Measurements from ENCODE around the gene RPL26.
"Not testable (repeated sequence)": the region's sequence is repeated elsewhere in the genome, so short reads cannot be mapped to it uniquely, and the experiment has no call there.

RPL26 gene

GRCh38 chr17:8362651-8363332, 20.2 kb downstream of the RPL26 start:
- no peak for DNase-seq

- no peak for DNase-seq
Observed at GRCh38 chr17:8360751-8361150, 22.2 kb downstream of the RPL26 start.

- DNase-seq = no peak
Observed at GRCh38 chr17:8360260-8360659, 22.7 kb downstream of the RPL26 start.

- DNase-seq = no peak
Observed at GRCh38 chr17:8359769-8360168, 23.2 kb downstream of the RPL26 start.

- DNase-seq = no peak
Observed at GRCh38 chr17:8357910-8358309, 25.1 kb downstream of the RPL26 start.

GRCh38 chr17:8354236-8354635, 28.8 kb downstream of the RPL26 start:
- DNase-seq = no peak

- DNase-seq = no peak
Observed at GRCh38 chr17:8353736-8354135, 29.3 kb downstream of the RPL26 start.

- no peak for DNase-seq
Observed at GRCh38 chr17:8350339-8350738, 32.7 kb downstream of the RPL26 start.

GRCh38 chr17:8347001-8347400, 36.0 kb downstream of the RPL26 start:
- DNase-seq = not testable (repeated sequence)

- no peak for DNase-seq
Observed at GRCh38 chr17:8345951-8346665, 36.9 kb downstream of the RPL26 start.

- no peak for DNase-seq
Observed at GRCh38 chr17:8345052-8345690, 37.8 kb downstream of the RPL26 start.

- no peak for DNase-seq
Observed at GRCh38 chr17:8341456-8341855, 41.5 kb downstream of the RPL26 start.

GRCh38 chr17:8339540-8339939, 43.5 kb downstream of the RPL26 start, which contains the start of gene ODF4:
ODF4 (plus strand) TSS chr17:8339840; CDS start chr17:8340052, 212 bp downstream.
- DNase-seq = no peak

- no peak for DNase-seq
Observed at GRCh38 chr17:8338753-8339140, 44.2 kb downstream of the RPL26 start.

GRCh38 chr17:8337802-8338752, 44.9 kb downstream of the RPL26 start:
- DNase-seq = no peak

- no peak for DNase-seq
Observed at GRCh38 chr17:8333281-8333680, 49.7 kb downstream of the RPL26 start.

- no peak for DNase-seq
Observed at GRCh38 chr17:8332688-8333087, 50.3 kb downstream of the RPL26 start.

GRCh38 chr17:8332128-8332527, 50.9 kb downstream of the RPL26 start:
- DNase-seq = no peak
